Measurements from ENCODE around the gene BTBD7.

Gene BTBD7

DNA sequence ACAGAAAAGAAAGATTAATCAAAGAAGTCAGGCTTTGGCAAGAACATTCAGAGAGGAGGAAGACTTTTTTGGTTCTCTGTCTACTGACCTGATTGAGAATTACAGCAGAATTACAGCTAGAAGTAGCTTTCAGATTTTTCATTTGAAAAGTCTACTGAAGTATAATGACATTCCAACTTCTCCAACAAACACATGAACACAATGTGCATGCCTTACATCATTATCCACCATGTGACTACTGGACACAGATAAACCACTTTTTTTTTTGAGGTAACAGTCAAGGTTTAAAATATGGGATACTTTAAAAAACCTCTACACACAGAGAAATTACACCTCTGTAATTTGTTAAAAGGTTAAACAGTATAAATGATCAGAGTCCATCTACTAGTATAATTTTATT, 12.3 kb downstream of the BTBD7 start:
- DNase-seq (ENCODE audit: low read depth, low spot score): no peak
- in situ Hi-C loops (cut with HindIII; ENCODE audit: low sequenced_read_pairs): no loop called here
- TF ChIP-seq, protein P1, sequence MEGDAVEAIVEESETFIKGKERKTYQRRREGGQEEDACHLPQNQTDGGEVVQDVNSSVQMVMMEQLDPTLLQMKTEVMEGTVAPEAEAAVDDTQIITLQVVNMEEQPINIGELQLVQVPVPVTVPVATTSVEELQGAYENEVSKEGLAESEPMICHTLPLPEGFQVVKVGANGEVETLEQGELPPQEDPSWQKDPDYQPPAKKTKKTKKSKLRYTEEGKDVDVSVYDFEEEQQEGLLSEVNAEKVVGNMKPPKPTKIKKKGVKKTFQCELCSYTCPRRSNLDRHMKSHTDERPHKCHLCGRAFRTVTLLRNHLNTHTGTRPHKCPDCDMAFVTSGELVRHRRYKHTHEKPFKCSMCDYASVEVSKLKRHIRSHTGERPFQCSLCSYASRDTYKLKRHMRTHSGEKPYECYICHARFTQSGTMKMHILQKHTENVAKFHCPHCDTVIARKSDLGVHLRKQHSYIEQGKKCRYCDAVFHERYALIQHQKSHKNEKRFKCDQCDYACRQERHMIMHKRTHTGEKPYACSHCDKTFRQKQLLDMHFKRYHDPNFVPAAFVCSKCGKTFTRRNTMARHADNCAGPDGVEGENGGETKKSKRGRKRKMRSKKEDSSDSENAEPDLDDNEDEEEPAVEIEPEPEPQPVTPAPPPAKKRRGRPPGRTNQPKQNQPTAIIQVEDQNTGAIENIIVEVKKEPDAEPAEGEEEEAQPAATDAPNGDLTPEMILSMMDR (IDR thresholded peaks at IDR 0.05; ENCODE audit: low read depth, low read length): no peak
- no peak overlapping the region for H3K4me3 ChIP-seq (ENCODE audit: low read depth, low read length)

DNA sequence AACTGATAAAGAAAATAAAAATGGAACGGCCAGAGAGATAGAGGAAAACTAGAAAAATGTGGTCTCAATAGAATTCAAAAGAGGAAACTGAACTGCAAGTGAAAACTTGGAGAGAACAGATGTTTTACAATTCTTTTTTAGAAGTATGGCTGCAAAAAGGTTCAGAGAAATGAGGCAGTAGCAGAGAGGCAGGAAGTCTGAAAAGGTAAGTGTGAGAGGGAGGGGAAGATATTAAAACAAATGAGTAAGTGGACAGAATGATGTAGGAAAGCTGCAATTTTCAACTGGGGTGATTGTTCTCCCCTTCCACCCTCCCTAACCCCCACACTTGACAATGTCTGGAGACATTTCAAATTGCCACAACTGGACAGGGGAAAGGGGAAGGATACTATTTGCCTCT, 12.9 kb downstream of the BTBD7 start:
- DNase-seq (ENCODE audit: low read depth, low spot score): no peak
- no peak overlapping the region for H3K4me3 ChIP-seq (ENCODE audit: low read depth, low read length)
- TF ChIP-seq, protein P1 (IDR thresholded peaks at IDR 0.05; ENCODE audit: low read depth, low read length): no peak
- in situ Hi-C loops (cut with HindIII; ENCODE audit: low sequenced_read_pairs): no loop called here

DNA sequence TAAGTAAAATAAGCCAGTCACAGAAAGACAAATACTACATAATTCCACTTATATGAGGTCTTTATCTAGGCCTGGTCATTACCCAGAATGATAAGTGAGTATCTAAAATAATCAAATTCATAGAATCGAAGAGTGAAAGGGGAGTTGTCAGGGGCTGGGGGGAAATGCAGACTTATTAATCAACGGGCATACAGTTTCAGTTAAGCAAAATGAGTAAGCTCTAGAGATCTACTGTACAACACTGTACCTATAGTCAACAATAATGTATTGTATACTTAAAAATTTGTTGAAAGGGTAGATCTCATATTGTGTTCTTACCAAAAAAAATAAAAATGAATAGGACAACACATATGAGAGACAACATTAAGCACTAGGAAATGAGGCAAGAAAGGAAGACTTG, 13.3 kb downstream of the BTBD7 start:
- in situ Hi-C loops (cut with HindIII; ENCODE audit: low sequenced_read_pairs): no loop called here
- no peak for DNase-seq (ENCODE audit: low read depth, low spot score)
- TF ChIP-seq, protein P1 (IDR thresholded peaks at IDR 0.05; ENCODE audit: low read depth, low read length): no peak
- no peak overlapping the region for H3K4me3 ChIP-seq (ENCODE audit: low read depth, low read length)

DNA sequence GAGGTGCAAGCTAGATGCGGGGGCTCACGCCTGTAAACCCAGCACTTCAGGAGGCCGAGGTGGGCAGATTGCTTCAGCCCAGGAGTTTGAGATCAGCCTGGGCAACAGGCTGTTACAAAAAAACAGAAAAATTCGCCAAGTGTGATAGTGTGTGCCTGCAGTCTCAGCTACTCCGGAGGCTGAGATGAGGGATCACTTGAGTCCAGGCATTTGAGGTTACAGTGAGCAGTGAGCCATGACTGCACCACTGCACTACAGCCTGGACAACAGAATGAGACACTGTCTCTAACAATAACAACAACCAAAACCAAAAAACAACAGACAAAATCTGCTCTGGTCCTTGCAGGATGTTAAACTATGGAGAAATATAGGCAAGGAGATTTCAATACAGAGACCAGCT, 13.9 kb downstream of the BTBD7 start:
- in situ Hi-C loops (cut with HindIII; ENCODE audit: low sequenced_read_pairs): no loop called here

DNA sequence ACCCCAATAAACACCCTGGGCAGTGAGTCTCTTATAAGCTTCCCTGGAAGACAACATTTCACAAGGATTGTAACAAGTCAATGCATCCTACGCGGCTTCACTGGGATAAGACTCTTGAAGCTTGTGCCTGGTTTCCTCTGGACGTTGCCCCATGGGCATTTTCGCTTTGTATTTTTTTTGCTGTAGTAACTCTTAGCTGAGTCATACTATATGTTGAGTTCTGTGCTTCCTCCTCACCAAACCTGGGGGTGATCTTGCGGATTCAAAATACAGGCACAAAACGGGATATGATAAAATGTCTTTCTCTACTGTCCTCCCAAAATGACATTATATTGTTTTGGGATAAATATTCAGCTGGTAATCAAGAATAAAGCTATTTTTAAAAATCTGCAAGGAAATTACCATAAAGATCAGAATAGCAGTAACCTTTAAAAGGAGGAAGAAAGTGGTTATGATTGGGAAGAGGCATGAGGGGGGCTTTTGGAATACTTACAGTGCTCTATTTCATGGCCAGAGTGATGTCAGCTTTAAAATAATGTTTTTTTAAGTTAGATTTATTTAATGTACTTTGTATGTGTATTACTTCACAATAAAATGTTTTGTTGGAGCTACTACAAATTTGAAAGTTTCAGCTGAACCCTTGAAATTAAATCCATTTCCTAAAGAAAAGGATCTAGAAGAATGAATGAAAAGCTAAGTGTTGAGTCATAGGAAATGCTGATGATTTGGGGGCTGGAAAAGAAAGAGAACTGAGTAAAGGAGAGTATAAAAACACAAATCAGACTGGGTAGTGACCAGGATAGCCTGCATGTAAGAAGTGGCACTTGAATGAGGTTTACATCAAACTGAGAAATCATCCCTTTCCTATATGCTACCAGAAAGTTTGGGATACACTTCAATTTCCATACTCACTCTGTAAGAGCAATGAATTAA, 14.7 kb downstream of the BTBD7 start:
- TF ChIP-seq, protein P1 (IDR thresholded peaks at IDR 0.05; ENCODE audit: low read depth, low read length): no peak
- peak; percentile 46 for DNase-seq (ENCODE audit: low read depth, low spot score)
- in situ Hi-C loops (cut with HindIII; ENCODE audit: low sequenced_read_pairs): no loop called here
- H3K4me3 ChIP-seq (ENCODE audit: low read depth, low read length): no peak overlapping the region

More for the DNA sequence above, 13.9 kb downstream of the BTBD7 start:
- TF ChIP-seq, protein P1 (IDR thresholded peaks at IDR 0.05; ENCODE audit: low read depth, low read length): no peak
- no peak overlapping the region for H3K4me3 ChIP-seq (ENCODE audit: low read depth, low read length)
- DNase-seq (ENCODE audit: low read depth, low spot score): no peak

DNA sequence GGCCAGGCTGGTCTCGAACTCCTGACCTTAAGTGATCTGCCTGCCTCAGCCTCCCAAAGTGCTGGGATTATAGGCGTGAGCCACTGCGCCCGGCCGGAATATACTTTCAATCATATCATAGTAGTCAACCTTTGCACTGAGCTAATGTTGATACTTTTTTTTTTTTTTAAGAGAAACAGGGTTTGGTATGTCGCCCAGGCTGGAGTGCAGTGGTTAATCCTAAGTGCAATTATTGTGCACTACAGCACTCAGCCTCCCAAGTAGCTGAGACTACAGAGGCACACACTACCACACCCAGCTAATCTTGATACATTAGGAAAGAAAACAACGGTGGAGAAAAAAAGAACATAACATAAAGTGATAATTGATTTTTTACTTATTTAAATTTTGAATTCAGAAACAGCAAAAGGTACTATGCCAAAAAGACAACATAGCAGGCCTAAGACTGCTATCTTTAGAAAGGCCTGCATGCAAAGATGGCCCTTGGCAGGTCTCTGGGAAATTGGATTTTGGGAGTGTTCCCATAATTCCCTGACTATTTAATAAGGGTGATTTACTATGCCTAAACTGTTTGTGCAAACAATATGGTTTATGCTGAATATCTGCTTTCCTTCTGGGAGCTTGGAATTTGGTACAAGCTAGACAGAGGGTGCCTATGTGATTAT, 15.5 kb downstream of the BTBD7 start:
- in situ Hi-C loops (cut with HindIII; ENCODE audit: low sequenced_read_pairs): no loop called here
- no peak for DNase-seq (ENCODE audit: low read depth, low spot score)
- TF ChIP-seq, protein P1 (IDR thresholded peaks at IDR 0.05; ENCODE audit: low read depth, low read length): no peak
- H3K4me3 ChIP-seq (ENCODE audit: low read depth, low read length): no peak overlapping the region
